Caco-2 (cell line): ENCODE measurements around the gene NUBPL. TPM values are rescaled to one million over a fixed set of nuclear protein-coding genes. Genes with fewer than 3 reads are reported as not detected.

Experiments used
- BruUV-seq: library from RNA; stranded (reverse); fragments of 400-500 nt; replicated peaks from 2 replicates; lab custom pipeline; 2021; lab: Mats Ljungman, UMichigan
- CTCF ChIA-PET: fragments of 300-600 bp; sonication (Branson Sonifier 250); formaldehyde crosslinking; loops from one replicate; lab custom pipeline; 2022; ENCODE audit warnings: antibody characterized with exemption; lab: Charles Lee
- POLR2A ChIA-PET: fragments of 300-600 bp; sonication (Branson Sonifier 250); formaldehyde crosslinking; loops from one replicate; lab custom pipeline; 2022; ENCODE audit warnings: antibody characterized with exemption; lab: Charles Lee
- DNase-seq, 2 experiments: peaks; one replicate each; pipeline versions ENCODE4 v3.0.0 to v3.0.0-alpha.2; 2020 to 2022
- H3K27me3 ChIP-seq: replicated peaks from 2 replicates; pipeline ENCODE4 v1.6.0; 2011; ENCODE audit warnings: low read length; ENCODE audit not compliant: control insufficient read depth, insufficient read depth
- H3K36me3 ChIP-seq: 2 replicates; pipeline ENCODE4 v1.5.1; 2011; ENCODE audit warnings: low read length; ENCODE audit not compliant: control insufficient read depth, insufficient read depth
- H3K4me1 ChIP-seq: fragments of 250-450 bp; sonication (Bioruptor Pico); 2 replicates; pipeline ENCODE4 v1.5.1; 2020; ENCODE audit warnings: mild to moderate bottlenecking
- H3K4me3 ChIP-seq: 2 replicates; pipeline ENCODE4 v1.5.1; 2011; ENCODE audit warnings: low read depth, mild to moderate bottlenecking, control low read depth, low read length
- H3K9me3 ChIP-seq: fragments of 250-450 bp; sonication (Bioruptor Pico); 2 replicates; pipeline ENCODE4 v1.5.1; 2020; ENCODE audit warnings: mild to moderate bottlenecking, moderate library complexity
- H3K27ac Mint-ChIP-seq: one replicate; pipeline ENCODE4 v1.8.0; 2022; ENCODE audit warnings: mixed read lengths; ENCODE audit not compliant: unreplicated experiment
- H3K27me3 Mint-ChIP-seq: one replicate; pipeline ENCODE4 v1.8.0; 2022; ENCODE audit warnings: mixed read lengths; ENCODE audit not compliant: insufficient read depth, unreplicated experiment
- H3K36me3 Mint-ChIP-seq: one replicate; pipeline ENCODE4 v1.8.0; 2022; ENCODE audit warnings: mild to moderate bottlenecking, mixed read lengths; ENCODE audit not compliant: insufficient read depth, unreplicated experiment
- H3K4me1 Mint-ChIP-seq: one replicate; pipeline ENCODE4 v1.8.0; 2022; ENCODE audit warnings: low read depth, mixed read lengths; ENCODE audit not compliant: unreplicated experiment
- H3K4me3 Mint-ChIP-seq: one replicate; pipeline ENCODE4 v1.8.0; 2022; ENCODE audit warnings: mild to moderate bottlenecking, moderate library complexity, mixed read lengths; ENCODE audit not compliant: unreplicated experiment
- H3K9me3 Mint-ChIP-seq: one replicate; pipeline ENCODE4 v1.8.0; 2022; ENCODE audit warnings: mixed read lengths; ENCODE audit not compliant: unreplicated experiment
- intact Hi-C: fragments of 100-400 bp; cut with micrococcal nuclease; formaldehyde crosslinking; loops from one replicate; pipeline ENCODE4 v1.10.0; 2022; ENCODE audit not compliant: unreplicated experiment
- total RNA-seq: library from RNA; stranded (reverse); gene quantifications from 2 replicates; pipeline ENCODE4 v1.2.3, GENCODE V29; 2022
- TF ChIP-seq, protein P1 (sequence below), 2 experiments: fragments of 200-600 bp in 1 of 2; IDR thresholded peaks; 1 replicate in 1 of 2; 2 replicates in 1 of 2; pipeline versions ENCODE4 v1.5.1 to v1.8.0; 2011 to 2022; ENCODE audit warnings: antibody characterized with exemption in 1 of 2, control low read depth in 1 of 2, inconsistent platforms in 1 of 2, low read depth in 1 of 2, low read length in 1 of 2, mild to moderate bottlenecking in 1 of 2, moderate library complexity in 1 of 2; ENCODE audit not compliant: insufficient read depth in 1 of 2, severe bottlenecking in 1 of 2, unreplicated experiment in 1 of 2

NUBPL gene
- total RNA-seq, 1 experiment from 2014 or later: 13.9 TPM

DNA sequence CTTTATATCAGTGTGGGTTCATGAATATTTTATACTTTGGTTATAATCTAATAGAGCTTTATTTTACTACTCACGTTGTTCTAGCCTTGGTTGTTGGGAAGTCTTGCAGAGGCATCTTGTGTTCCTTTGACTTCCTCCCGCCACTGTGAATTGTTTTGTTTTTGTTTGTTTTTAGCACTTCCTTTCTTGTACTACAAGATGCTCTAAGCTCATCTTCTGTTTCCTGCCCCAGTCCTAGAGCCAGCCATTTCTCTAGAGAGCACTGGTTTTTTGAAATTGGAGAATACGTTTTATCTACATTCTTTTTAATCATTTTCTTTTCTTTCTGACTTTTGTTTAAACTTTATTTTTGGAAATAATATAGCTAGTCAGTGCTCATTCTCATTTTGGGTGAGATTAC lies 15.9 kb upstream of the NUBPL start:
- H3K9me3 ChIP-seq: no peaks in the 10 kb centered on the region
- TF ChIP-seq, protein P1, sequence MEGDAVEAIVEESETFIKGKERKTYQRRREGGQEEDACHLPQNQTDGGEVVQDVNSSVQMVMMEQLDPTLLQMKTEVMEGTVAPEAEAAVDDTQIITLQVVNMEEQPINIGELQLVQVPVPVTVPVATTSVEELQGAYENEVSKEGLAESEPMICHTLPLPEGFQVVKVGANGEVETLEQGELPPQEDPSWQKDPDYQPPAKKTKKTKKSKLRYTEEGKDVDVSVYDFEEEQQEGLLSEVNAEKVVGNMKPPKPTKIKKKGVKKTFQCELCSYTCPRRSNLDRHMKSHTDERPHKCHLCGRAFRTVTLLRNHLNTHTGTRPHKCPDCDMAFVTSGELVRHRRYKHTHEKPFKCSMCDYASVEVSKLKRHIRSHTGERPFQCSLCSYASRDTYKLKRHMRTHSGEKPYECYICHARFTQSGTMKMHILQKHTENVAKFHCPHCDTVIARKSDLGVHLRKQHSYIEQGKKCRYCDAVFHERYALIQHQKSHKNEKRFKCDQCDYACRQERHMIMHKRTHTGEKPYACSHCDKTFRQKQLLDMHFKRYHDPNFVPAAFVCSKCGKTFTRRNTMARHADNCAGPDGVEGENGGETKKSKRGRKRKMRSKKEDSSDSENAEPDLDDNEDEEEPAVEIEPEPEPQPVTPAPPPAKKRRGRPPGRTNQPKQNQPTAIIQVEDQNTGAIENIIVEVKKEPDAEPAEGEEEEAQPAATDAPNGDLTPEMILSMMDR (IDR thresholded peaks at IDR 0.05; ENCODE audit: insufficient read depth in 1 of 2, low read depth in 1 of 2, low read length in 1 of 2, severe bottlenecking in 1 of 2, unreplicated experiment in 1 of 2): no peak
- DNase-seq: no peak

DNA sequence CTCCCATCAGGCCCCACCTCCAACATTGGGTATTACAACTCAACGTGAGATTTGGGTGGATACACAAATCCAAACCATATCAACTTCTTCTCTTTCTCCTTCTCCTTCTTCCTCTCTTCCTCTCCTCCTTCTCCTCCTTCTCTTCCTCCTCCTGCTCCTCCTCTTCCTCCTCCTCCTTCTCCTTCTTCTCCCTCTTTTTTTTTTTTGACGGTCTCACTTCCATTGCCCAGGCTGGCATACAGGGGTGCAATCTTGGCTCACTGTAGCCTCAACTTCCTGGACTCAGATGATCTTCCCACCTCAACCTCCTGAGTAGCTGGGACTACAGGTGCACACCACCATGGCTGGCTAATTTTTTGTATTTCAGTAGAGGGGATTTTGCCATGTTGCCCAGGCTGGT lies 11.4 kb upstream of the NUBPL start:
- no TSS peak for BruUV-seq
- intact Hi-C loops: no loop called here

More for the DNA sequence above, 15.9 kb upstream of the NUBPL start:
- no peak overlapping the region for H3K4me3 Mint-ChIP-seq
- no peak overlapping the region for H3K27ac Mint-ChIP-seq
- Histone ChIP-seq H3K36me3 (no peaks in the 10 kb centered on the region), H3K27me3 (no peaks in the 10 kb centered on the region), H3K4me3 (no peak overlapping the region), H3K4me1 (no peaks in the 10 kb centered on the region)
- ChIA-PET POLR2A (no interaction called here), CTCF (no interaction called here)
- intact Hi-C loops: no loop called here
- H3K36me3 Mint-ChIP-seq: no peaks in the 10 kb centered on the region
- no peaks in the 10 kb centered on the region for H3K4me1 Mint-ChIP-seq
- no TSS peak for BruUV-seq
- H3K9me3 Mint-ChIP-seq: peaks cover 9% of the 10 kb centered on the region
- no peaks in the 10 kb centered on the region for H3K27me3 Mint-ChIP-seq

GRCh38 chr14:31550589-31550988 lies 10.6 kb upstream of the NUBPL start:
- intact Hi-C loops: no loop called here
- peaks cover 9% of the 10 kb centered on the region for H3K9me3 Mint-ChIP-seq
- H3K4me3 Mint-ChIP-seq: no peak overlapping the region
- H3K27me3 Mint-ChIP-seq: no peaks in the 10 kb centered on the region
- no peaks in the 10 kb centered on the region for H3K36me3 ChIP-seq
- H3K36me3 Mint-ChIP-seq: no peaks in the 10 kb centered on the region
- H3K4me1 Mint-ChIP-seq: no peaks in the 10 kb centered on the region
- no peaks in the 10 kb centered on the region for H3K9me3 ChIP-seq
- ChIA-PET CTCF (no interaction called here), POLR2A (interaction anchor here (0.6 kb wide), 1 partner anchor 93 kb away, joined by 4 read pairs; the partner anchor contains the start of gene DTD2)
- H3K4me1 ChIP-seq: no peaks in the 10 kb centered on the region
- TF ChIP-seq, protein P1 (IDR thresholded peaks at IDR 0.05; ENCODE audit: insufficient read depth in 1 of 2, low read depth in 1 of 2, low read length in 1 of 2, severe bottlenecking in 1 of 2, unreplicated experiment in 1 of 2): no peak
- no peak for DNase-seq
- no peak overlapping the region for H3K27ac Mint-ChIP-seq
- no TSS peak for BruUV-seq
- H3K27me3 ChIP-seq: no peaks in the 10 kb centered on the region
- no peak overlapping the region for H3K4me3 ChIP-seq

More for the DNA sequence above, 11.4 kb upstream of the NUBPL start:
- no peak overlapping the region for H3K27ac Mint-ChIP-seq
- Histone ChIP-seq H3K27me3 (no peaks in the 10 kb centered on the region), H3K36me3 (no peaks in the 10 kb centered on the region), H3K4me3 (no peak overlapping the region), H3K4me1 (no peaks in the 10 kb centered on the region), H3K9me3 (no peaks in the 10 kb centered on the region)
- H3K9me3 Mint-ChIP-seq: peaks cover 9% of the 10 kb centered on the region
- ChIA-PET POLR2A (no interaction called here), CTCF (no interaction called here)
- TF ChIP-seq, protein P1 (IDR thresholded peaks at IDR 0.05; ENCODE audit: insufficient read depth in 1 of 2, low read depth in 1 of 2, low read length in 1 of 2, severe bottlenecking in 1 of 2, unreplicated experiment in 1 of 2): no peak
- DNase-seq: no peak
- H3K36me3 Mint-ChIP-seq: no peaks in the 10 kb centered on the region
- H3K4me3 Mint-ChIP-seq: no peak overlapping the region
- H3K27me3 Mint-ChIP-seq: no peaks in the 10 kb centered on the region
- H3K4me1 Mint-ChIP-seq: no peaks in the 10 kb centered on the region
